ENCODE data around the gene ANKRD50. TPM values are rescaled to one million over a fixed set of nuclear protein-coding genes. Genes with fewer than 3 reads are reported as not detected.

The ANKRD50 gene
- total RNA-seq, 1 experiment from 2014 or later: 16.5 TPM

- CTCF ChIA-PET: no interaction called here
- intact Hi-C loops (cut with micrococcal nuclease): no loop called here
- Histone ChIP-seq H3K4me3 (replicated peaks in 1 of 2; ENCODE audit: low read depth in 1 of 2, low read length in 2 of 2) (no peak overlapping the region), H3K79me2 (ENCODE audit: insufficient read depth, low read length) (peaks cover 45% of the 10 kb centered on the region), H3K27ac (ENCODE audit: low read depth, low read length) (no peak overlapping the region), H3K4me2 (ENCODE audit: low read length) (no peak overlapping the region), H4K20me1 (ENCODE audit: insufficient read depth) (no peaks in the 10 kb centered on the region), H3K9me3 (ENCODE audit: control insufficient read depth in 1 of 2, insufficient read depth in 1 of 2, low read depth in 1 of 2, low read length in 2 of 2) (no peaks in the 10 kb centered on the region), H3K27me3 (ENCODE audit: insufficient read depth, low read length) (no peaks in the 10 kb centered on the region), H3K9me2 (ENCODE audit: insufficient read depth) (no peaks in the 10 kb centered on the region), H3K9ac (ENCODE audit: low read length) (no peak overlapping the region), H2AFZ (ENCODE audit: low read depth, low read length, poor library complexity, severe bottlenecking) (no peak overlapping the region), H3K36me3 (ENCODE audit: control insufficient read depth in 1 of 2, insufficient read depth in 2 of 2, low read length in 2 of 2) (no peaks in the 10 kb centered on the region), H3K4me1 (ENCODE audit: control insufficient read depth in 1 of 2, insufficient read depth in 2 of 2, low read length in 2 of 2) (peaks cover 0 to 7% of the 10 kb centered on the region in 2 experiments; a peak in 1 of 4 replicates)
- POLR2A ChIA-PET: no interaction called here
- ATAC-seq (no peak), DNase-seq (ENCODE audit: low read depth, low spot score) (no peak)
- no peak for TF ChIP-seq SRF (IDR thresholded peaks at IDR 0.05; ENCODE audit: low read depth)
- no peak for TF ChIP-seq ATF3 (IDR thresholded peaks at IDR 0.05)
- TF ChIP-seq RAD21 (IDR thresholded peaks at IDR 0.05; ENCODE audit: low read depth): no peak
- TF ChIP-seq, protein P1, sequence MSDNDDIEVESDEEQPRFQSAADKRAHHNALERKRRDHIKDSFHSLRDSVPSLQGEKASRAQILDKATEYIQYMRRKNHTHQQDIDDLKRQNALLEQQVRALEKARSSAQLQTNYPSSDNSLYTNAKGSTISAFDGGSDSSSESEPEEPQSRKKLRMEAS (IDR thresholded peaks at IDR 0.05): no peak
- TF ChIP-seq EZH2phosphoT487 (IDR thresholded peaks at IDR 0.05; ENCODE audit: borderline replicate concordance): no peak
- no peak for TF ChIP-seq REST (IDR thresholded peaks at IDR 0.05; ENCODE audit: low read depth)
- no peak for TF ChIP-seq CEBPB (IDR thresholded peaks at IDR 0.05; ENCODE audit: low read depth)
- BruUV-seq (replicated peaks): no TSS peak
- RAD21 ChIA-PET (ENCODE audit: low non-redundant PET in 1 of 2, low total read pairs in 2 of 2, uncharacterized antibody in 2 of 2, unreplicated experiment in 2 of 2): no interaction called here
Observed at GRCh38 chr4:124685851-124686250, 26.7 kb downstream of the ANKRD50 start.

Measured in HCT116 (cell line).